ENCODE data around the gene SLC6A7.

DNA sequence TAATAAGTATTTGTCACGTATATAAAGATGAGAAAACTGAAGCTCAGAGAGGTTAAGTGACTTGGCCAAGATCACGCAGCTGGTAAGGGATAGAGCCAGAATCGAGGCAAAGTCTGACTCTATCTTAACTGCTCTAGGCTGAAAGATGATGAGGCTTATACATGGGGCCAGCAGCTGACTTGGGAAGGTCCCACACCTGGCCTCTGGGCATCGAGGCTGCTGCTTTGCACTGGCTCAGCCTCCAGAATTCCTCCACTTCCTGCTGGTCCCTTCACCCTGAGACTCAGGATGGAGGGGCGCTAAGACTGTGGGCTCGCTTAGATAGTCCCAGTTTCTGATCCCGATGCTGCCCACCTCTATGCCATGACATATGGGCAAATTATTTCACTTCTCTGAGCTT is 64.5 kb downstream of the SLC6A7 start:
- TF ChIP-seq GATA2 (IDR thresholded peaks at IDR 0.05; ENCODE audit: low read depth, low read length) (no peak), GATA3 (IDR thresholded peaks at IDR 0.05; ENCODE audit: low read depth, low read length) (no peak)
